Erythroblast (primary cell): Measurements from ENCODE around the gene TRPC4.

Source experiments
- GATA1 ChIP-seq: IDR thresholded peaks from 2 replicates; pipeline ENCODE4 v1.6.1; 2011; ENCODE audit warnings: low read depth, mild to moderate bottlenecking, control low read depth, low read length, moderate library complexity
- POLR2A ChIP-seq: IDR thresholded peaks from 2 replicates; pipeline ENCODE4 v1.6.1; 2011; ENCODE audit warnings: mild to moderate bottlenecking, low read length

- no peak for TF ChIP-seq POLR2A
- TF ChIP-seq GATA1: no peak
Observed at GRCh38 chr13:37686501-37686900, 183.1 kb downstream of the TRPC4 start.
